HG03196 (cell line): ENCODE data around the gene CACNA2D2.

ENCODE experiments used
- ATAC-seq: cut with Tn5 transposase; IDR thresholded peaks from one replicate; pipeline ENCODE4 v1.9.1; 2021; ENCODE audit not compliant: unreplicated experiment

CACNA2D2 gene

DNA sequence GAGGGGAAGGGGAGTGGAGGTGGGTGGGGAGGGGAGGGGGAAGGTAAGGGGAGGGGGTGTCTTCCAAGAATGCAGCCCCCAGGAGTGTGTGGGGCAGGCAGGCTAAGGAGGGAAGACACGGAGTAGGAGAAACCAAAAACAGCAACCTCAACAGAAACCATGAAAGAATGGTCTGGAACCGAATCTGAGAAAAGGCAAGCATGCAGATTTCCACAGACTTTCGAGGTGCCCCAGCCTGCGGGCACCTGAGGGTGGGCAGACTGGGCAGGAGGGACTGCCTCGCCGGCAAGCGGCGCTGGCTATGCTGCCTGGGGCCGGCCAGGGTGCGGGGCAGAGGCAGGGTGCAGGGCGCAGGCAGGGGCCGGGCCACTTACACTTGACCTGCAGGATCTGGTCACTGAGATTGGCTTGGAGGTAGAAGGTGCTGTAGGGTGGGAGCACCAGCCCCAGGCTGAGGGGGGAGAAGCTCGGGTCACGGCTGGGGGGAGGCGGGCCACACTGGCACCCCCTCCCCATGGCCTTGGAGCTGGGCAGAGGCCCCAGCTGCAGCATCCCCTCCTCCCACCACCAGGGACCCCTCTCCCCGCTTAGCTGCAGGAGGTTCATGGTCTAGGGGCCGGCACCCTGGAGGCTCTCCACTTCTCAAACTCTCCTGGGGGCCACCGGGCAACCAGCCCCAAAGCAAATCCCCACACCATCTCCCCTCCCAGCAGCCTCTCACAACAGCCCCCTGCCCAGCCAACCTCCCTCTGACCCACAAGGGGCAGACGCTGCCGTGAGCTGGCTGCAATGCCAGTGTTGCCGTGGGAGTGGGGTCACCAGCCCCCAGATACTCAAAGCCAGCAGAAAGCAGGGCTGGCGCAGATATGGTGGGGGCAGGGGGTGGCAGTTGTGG lies 128.8 kb downstream of the CACNA2D2 start:
- ATAC-seq = no peak

- ATAC-seq = no peak
Measured at GRCh38 chr3:50373146-50374051, 130.0 kb downstream of the CACNA2D2 start.

DNA sequence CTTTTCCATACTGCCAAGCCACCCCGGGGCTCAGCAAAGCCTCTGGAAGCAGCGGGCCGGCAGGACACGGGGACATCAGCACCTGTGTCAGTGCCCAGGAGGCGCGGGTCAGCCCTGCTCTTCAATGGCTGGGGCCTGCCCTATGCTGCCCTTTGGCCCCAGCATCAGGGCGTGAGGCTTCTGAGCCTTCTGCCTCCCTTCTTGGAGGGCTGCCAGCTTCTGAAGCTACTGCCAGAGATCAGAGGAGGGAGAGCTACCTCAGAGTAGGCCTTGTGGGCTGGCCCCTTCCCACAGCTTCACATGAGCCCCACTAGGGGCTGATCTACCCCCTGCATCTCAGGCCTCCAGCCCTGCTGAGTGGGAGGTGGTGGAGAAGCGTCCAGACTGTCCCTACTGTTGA lies 131.1 kb downstream of the CACNA2D2 start:
- no peak for ATAC-seq

GRCh38 chr3:50371133-50371685 lies 132.2 kb downstream of the CACNA2D2 start:
- no peak for ATAC-seq

DNA sequence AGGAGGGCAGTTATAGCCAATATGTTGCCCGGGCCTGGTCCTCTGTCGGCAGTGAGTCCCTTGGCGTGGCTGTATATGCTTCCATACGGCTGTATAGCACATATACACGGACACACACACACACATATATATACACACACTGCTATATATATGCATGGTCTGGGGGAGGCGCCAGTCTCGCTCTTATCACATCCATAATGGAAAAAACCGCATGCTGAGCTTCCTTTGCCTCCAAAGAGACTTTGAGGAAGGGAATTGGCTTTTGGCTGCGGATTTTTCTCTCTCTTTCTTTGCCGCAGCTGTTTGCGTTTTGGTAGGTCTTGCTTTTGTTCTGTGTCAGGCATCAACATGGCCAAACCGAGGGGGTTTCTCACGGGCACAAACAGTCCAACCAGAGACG lies 132.8 kb downstream of the CACNA2D2 start:
- no peak for ATAC-seq

DNA sequence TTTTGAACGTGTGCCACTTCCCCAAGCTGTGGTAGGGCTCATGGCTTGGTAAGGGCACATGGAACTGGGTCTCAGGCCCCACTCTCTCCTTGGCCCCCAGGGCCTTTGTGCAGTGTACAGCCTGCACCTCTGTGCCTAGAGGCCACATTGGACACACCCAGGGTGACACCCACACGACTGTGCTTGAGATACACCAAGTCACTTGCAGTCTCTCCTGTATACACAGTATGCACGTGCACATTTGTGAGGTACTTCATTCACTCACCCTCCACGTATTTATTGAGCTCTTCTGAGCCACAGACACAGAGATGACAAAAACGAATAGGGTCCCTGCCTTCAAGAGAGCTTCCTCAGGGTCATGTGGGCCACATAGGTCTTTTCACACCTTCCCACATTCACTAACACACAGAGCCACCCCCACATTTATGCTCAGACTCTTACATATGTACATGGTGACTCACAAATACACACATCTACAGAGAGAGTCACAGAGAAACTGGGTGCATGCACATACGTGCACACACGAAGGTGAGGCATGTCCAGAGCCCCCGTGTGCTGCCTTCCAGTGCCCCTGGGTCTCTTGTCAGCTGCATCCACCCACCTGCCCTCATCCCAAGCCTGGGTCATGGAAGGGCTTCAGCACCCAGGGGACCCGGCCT lies 134.3 kb downstream of the CACNA2D2 start:
- ATAC-seq = no peak

DNA sequence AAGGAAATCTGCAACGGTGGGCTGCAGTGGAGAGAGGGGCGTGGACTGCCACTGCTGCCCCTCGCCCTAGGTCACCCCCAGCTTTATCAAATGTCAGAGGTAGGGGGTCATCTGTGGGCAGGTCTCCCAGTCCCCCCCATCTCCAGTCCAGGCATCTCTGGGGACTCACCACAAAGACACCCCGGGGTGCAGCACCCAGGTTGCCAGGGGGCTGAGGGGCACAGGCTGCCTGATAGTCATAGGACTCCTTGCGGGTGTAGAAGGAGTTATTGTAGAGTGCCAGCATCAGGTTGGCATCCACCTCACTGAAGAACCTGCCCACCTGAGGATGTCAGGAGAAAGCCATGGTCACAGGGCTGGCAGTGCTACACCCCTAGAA lies 137.6 kb downstream of the CACNA2D2 start:
- ATAC-seq = no peak

- peak; percentile 73 for ATAC-seq
Measured at GRCh38 chr3:50365080-50365841, 138.2 kb downstream of the CACNA2D2 start.

GRCh38 chr3:50364573-50365079 lies 138.8 kb downstream of the CACNA2D2 start:
- no peak for ATAC-seq

GRCh38 chr3:50359760-50360110 lies 143.7 kb downstream of the CACNA2D2 start:
- ATAC-seq = peak; percentile 11

DNA sequence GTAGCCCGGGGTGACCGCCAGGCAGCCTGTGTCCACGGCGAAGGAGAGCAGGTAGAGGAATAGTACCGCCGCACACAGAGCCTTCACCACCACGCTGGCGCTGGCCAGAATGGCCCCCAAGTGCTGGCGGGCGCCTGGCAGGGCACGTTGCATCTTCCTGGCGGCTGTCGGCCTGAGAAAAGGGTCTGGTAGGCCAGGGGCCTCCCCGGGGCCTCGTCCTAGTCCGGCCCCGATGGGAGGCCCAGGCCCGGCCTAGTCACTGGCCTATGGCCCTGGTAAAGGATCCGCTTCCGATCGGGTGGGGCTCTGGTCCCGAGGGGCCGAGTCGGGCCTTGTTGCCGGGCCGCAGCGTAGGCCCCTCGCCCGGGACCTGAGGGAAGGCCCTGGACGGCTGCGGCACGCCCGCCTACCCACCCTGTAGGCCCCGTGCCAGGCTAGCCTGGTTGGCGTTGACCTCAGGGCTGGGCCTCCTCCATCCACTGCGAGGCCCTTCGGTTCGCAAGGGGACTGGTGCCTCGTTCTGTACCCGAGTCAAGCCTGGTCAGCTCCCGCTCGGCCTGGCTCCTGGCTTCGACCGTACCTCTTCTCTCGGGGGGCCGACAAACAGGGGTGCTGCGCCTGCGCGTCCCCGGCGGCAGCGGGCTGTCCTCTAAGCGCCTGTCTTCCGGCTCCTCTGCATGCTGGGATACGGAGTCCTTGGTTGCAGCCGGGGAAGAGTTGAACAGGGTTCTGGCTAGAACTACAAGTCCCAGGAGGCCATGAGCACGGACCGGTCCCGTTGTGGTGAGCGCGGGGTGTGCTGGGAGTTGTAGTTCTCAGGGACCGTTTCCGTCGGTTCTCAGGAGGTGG lies 144.3 kb downstream of the CACNA2D2 start, which contains the start of gene TMEM115:
Gene TMEM115, minus strand, starts transcription at position 611 of the 849 bp plus-strand sequence. Its CDS starts 458 bp downstream, at position 153.
- peak; percentile 98 for ATAC-seq

DNA sequence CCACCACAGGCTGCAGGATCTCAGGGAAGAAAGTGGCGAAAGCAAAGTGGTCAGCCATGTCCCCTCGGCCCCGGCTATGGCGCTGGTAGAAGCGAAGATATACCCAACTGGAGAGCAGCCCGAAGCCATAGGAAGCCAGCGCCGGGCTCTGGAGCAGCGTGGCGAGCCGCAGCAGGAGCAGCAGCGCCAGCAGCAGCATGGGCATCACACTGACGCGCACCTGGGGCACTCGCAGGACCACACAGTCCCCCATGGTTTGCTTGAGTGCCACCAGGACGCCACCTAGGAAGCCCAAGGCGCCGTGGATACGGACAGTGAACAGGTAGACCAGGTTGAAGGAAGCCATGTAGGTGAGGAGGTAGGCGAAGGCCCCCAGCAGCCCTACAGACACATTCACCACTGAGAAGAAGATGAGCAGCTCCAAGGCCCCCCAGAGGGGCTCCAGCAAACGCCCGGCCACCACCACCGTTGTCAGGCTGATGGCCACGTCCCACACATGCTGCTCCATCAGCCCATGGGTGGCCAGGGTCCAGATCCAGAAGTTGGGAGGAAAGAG lies 145.0 kb downstream of the CACNA2D2 start:
- ATAC-seq = no peak

GRCh38 chr3:50357481-50357880 lies 146.0 kb downstream of the CACNA2D2 start:
- no peak for ATAC-seq

GRCh38 chr3:50356553-50356952 lies 146.9 kb downstream of the CACNA2D2 start:
- ATAC-seq = no peak

DNA sequence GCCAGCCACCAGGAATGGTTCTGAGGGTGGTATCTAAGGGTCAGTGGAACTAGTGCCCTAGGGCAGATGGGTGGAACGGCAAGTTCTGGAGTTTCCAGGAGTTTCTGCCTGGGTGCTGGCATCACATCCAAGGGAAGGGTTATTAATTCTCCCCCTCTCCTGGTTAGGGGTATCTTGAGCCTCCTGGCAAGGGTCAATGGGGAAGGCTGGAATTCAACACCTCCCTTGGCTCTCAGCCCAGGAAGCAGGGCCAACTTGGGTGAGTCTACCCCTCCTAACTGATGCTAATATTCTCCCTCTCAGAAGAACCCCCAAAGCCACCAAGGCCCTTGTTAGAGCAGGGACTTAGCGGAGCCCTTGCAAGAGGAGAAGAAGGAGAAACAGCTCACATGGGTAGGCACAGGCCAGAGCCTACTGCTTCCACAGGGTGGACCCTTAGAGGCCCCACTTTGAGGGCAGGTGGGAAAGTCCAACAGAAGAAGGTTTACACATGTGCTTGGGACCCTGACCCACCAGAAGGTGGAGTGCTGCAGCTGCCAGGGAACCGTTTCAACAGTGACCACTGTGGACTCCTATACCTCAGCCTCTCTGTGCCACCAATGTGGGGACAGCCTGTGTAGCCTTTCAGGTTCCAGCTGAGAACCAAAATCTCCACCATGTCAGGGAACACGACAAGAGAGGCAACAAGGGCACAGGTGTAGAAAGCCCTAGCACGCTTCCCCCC lies 147.4 kb downstream of the CACNA2D2 start:
- ATAC-seq = no peak

DNA sequence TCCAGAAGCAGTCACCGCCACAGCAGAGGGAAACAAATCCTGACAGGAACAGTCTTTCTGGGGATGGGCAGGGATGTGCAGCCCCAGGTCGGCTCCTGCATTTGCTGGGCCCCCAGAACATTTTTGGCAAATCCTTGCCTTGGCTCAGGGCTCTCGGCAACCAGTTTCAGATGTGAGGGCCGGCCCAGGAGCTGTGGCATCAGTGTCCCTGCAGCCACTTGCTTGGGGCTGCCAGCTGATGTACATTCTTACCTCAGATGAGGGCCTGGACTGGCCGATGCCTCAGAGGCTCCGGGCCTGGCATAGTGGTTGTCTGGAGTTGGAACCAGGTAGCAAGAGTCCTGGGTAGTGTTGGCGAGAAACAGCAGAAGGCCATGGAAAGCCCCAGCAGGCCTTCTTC lies 148.6 kb downstream of the CACNA2D2 start:
- ATAC-seq = no peak

GRCh38 chr3:50354186-50354764 lies 149.2 kb downstream of the CACNA2D2 start:
- no peak for ATAC-seq
